Ureter (tissue), 1 donor: ENCODE results near the gene RAD9A. TPM values are rescaled to one million over a fixed set of nuclear protein-coding genes. Genes with fewer than 3 reads are reported as not detected.
A peak's percentile ranks its signal among the peaks of the same experiment; 100 is the strongest.

Source experiments
- DNase-seq: peaks from one replicate; pipeline ENCODE4 v3.0.0-alpha.2; 2020; ENCODE audit warnings: low spot score
- total RNA-seq: library from RNA; stranded (reverse); gene quantifications from one replicate; pipeline ENCODE4 v1.2.4, GENCODE V29; 2023
- donor health status: DM: yes; HTN: yes; CAD: no.

Gene RAD9A
- total RNA-seq, 1 donor from 2014 or later, result 26.1 TPM

GRCh38 chr11:67408437-67409200 is 16.8 kb downstream of the RAD9A start:
- DNase-seq, result no peak

- no peak for DNase-seq
Measured at GRCh38 chr11:67409261-67409666, 17.5 kb downstream of the RAD9A start.

- DNase-seq, result no peak
Measured at GRCh38 chr11:67409781-67410368, 18.1 kb downstream of the RAD9A start.

GRCh38 chr11:67410369-67410831 is 18.6 kb downstream of the RAD9A start:
- DNase-seq, result no peak

GRCh38 chr11:67410984-67411784 is 19.4 kb downstream of the RAD9A start:
- no peak for DNase-seq

- DNase-seq, result no peak
Measured at GRCh38 chr11:67411785-67412152, 20.0 kb downstream of the RAD9A start.

- no peak for DNase-seq
Measured at GRCh38 chr11:67412495-67413179, 20.9 kb downstream of the RAD9A start.

- DNase-seq, result no peak
Measured at GRCh38 chr11:67413266-67413849, 21.6 kb downstream of the RAD9A start.

GRCh38 chr11:67415501-67416304 is 23.9 kb downstream of the RAD9A start, which contains the start of gene CARNS1:
TSS of gene CARNS1 (plus strand) at chr11:67415678. CDS start at chr11:67416200, 522 bp downstream.
- DNase-seq, result no peak

GRCh38 chr11:67416416-67417335 is 24.9 kb downstream of the RAD9A start:
- no peak for DNase-seq

GRCh38 chr11:67417425-67417824 is 25.6 kb downstream of the RAD9A start:
- no peak for DNase-seq

- no peak for DNase-seq
Measured at GRCh38 chr11:67418476-67419281, 26.9 kb downstream of the RAD9A start.

- DNase-seq, result no peak
Measured at GRCh38 chr11:67419325-67420049, 27.7 kb downstream of the RAD9A start.

- DNase-seq, result no peak
Measured at GRCh38 chr11:67420147-67420645, 28.4 kb downstream of the RAD9A start.

- peak; percentile 97 for DNase-seq
Measured at GRCh38 chr11:67420646-67421429, 29.1 kb downstream of the RAD9A start.

GRCh38 chr11:67421430-67422031 is 29.7 kb downstream of the RAD9A start:
- DNase-seq, result no peak

- no peak for DNase-seq
Measured at GRCh38 chr11:67422891-67423290, 31.1 kb downstream of the RAD9A start.
